Neural cell (in vitro differentiated cells): Measurements from ENCODE around the gene MLH1. TPM values are rescaled to one million over a fixed set of nuclear protein-coding genes. Genes with fewer than 3 reads are reported as not detected.

Source experiments
- H2AFZ ChIP-seq: fragments of 200-600, 300-800 bp; sonication (generic), shearing (Covaris generic); 2 replicates; pipeline ENCODE4 v1.6.0; 2014; ENCODE audit warnings: low read depth, mild to moderate bottlenecking, antibody characterized with exemption, low read length, moderate library complexity
- H3F3A ChIP-seq: fragments of 200-600 bp; shearing (Covaris generic); 2 replicates; pipeline ENCODE4 v1.6.1; 2016; ENCODE audit warnings: mild to moderate bottlenecking, moderate library complexity, mixed read lengths, antibody characterized with exemption, low read length; ENCODE audit not compliant: insufficient read depth, poor library complexity, severe bottlenecking
- H3K27ac ChIP-seq: fragments of 200-600, 300-800 bp; sonication (generic), shearing (Covaris generic); 2 replicates; pipeline ENCODE4 v1.5.1; 2014; ENCODE audit warnings: mild to moderate bottlenecking, low read length, moderate library complexity
- H3K27me3 ChIP-seq: fragments of 300-800, 200-600 bp; sonication (generic), shearing (Covaris generic); 2 replicates; pipeline ENCODE4 v1.6.0; 2014; ENCODE audit warnings: mild to moderate bottlenecking, low read depth, low read length, moderate library complexity; ENCODE audit not compliant: insufficient read depth
- H3K36me3 ChIP-seq: fragments of 300-800, 200-600 bp; sonication (generic), shearing (Covaris generic); 2 replicates; pipeline ENCODE4 v1.5.1; 2014; ENCODE audit warnings: mild to moderate bottlenecking, antibody characterized with exemption, low read length, moderate library complexity; ENCODE audit not compliant: insufficient read depth
- H3K4me2 ChIP-seq: fragments of 300-800, 200-600 bp; sonication (generic), shearing (Covaris generic); 2 replicates; pipeline ENCODE4 v1.6.0; 2014; ENCODE audit warnings: mild to moderate bottlenecking, low read length
- H3K4me3 ChIP-seq: fragments of 300-800, 200-600 bp; sonication (generic), shearing (Covaris generic); 2 replicates; pipeline ENCODE4 v1.5.1; 2014; ENCODE audit warnings: mild to moderate bottlenecking, low read length, moderate library complexity
- H3K79me2 ChIP-seq: fragments of 200-600 bp; shearing (Covaris generic); replicated peaks from 2 replicates; pipeline ENCODE4 v1.6.0; 2014; ENCODE audit warnings: mild to moderate bottlenecking, low read length, moderate library complexity; ENCODE audit not compliant: insufficient read depth
- H3K9ac ChIP-seq: fragments of 300-800, 200-600 bp; sonication (generic), shearing (Covaris generic); 2 replicates; pipeline ENCODE4 v1.6.1; 2016; ENCODE audit warnings: mild to moderate bottlenecking, low read length, mixed read lengths
- H3K9me2 ChIP-seq: fragments of 200-600 bp; shearing (Covaris generic); 2 replicates; pipeline ENCODE4 v1.6.1; 2016; ENCODE audit warnings: mild to moderate bottlenecking, low read length, mixed read lengths; ENCODE audit not compliant: insufficient read depth
- H3K9me3 ChIP-seq: fragments of 200-600, 300-800 bp; sonication (generic), shearing (Covaris generic); 2 replicates; pipeline ENCODE4 v1.6.1; 2016; ENCODE audit warnings: mild to moderate bottlenecking, mixed run types, low read length, moderate library complexity, mixed read lengths
- H4K20me1 ChIP-seq: fragments of 200-600 bp; shearing (Covaris generic); 2 replicates; pipeline ENCODE4 v1.6.1; 2016; ENCODE audit warnings: mild to moderate bottlenecking, mixed run types; ENCODE audit not compliant: insufficient read depth
- EP300 ChIP-seq: fragments of 450-650 bp; conservative IDR thresholded peaks from 2 replicates; pipeline ENCODE4 v1.6.1; 2014; ENCODE audit warnings: antibody characterized with exemption, mild to moderate bottlenecking, moderate library complexity; ENCODE audit not compliant: poor library complexity, severe bottlenecking
- EZH2 ChIP-seq: fragments of 200-600, 300-800 bp; shearing (Covaris generic), sonication (generic); IDR thresholded peaks from 2 replicates; pipeline ENCODE4 v1.6.1; 2014; ENCODE audit warnings: antibody characterized with exemption, low read length, borderline replicate concordance, mild to moderate bottlenecking; ENCODE audit not compliant: insufficient read depth, poor library complexity, severe bottlenecking
- MXI1 ChIP-seq: fragments of 450-650 bp; conservative IDR thresholded peaks from 2 replicates; pipeline ENCODE4 v1.6.1; 2014; ENCODE audit warnings: antibody characterized with exemption, mild to moderate bottlenecking; ENCODE audit not compliant: poor library complexity, severe bottlenecking
- POLR2AphosphoS5 ChIP-seq: IDR thresholded peaks from 2 replicates; pipeline ENCODE4 v1.6.1; 2012
- RAD21 ChIP-seq: fragments of 450-650 bp; conservative IDR thresholded peaks from 2 replicates; pipeline ENCODE4 v1.6.1; 2014; ENCODE audit warnings: antibody characterized with exemption, mild to moderate bottlenecking, moderate library complexity
- REST ChIP-seq: IDR thresholded peaks from 2 replicates; pipeline ENCODE4 v1.6.1; 2012; ENCODE audit warnings: borderline replicate concordance
- SMC3 ChIP-seq: fragments of 450-650 bp; conservative IDR thresholded peaks from 2 replicates; pipeline ENCODE4 v1.6.1; 2014; ENCODE audit warnings: antibody characterized with exemption, mild to moderate bottlenecking, moderate library complexity; ENCODE audit not compliant: poor library complexity
- TAF1 ChIP-seq: IDR thresholded peaks from 2 replicates; pipeline ENCODE4 v1.6.1; 2012; ENCODE audit warnings: low read depth
- polyA plus RNA-seq: library from polyadenylated mRNA; depleted of rRNA; stranded (reverse); fragments of >200 nt; gene quantifications from 2 replicates; pipeline ENCODE4 v1.2.3, GENCODE V29; 2014
- TF ChIP-seq, protein P1 (sequence below): fragments of 450-650 bp; IDR thresholded peaks from 2 replicates; pipeline ENCODE4 v1.5.1; 2014; ENCODE audit warnings: antibody characterized with exemption, mild to moderate bottlenecking, moderate library complexity; ENCODE audit not compliant: poor library complexity, severe bottlenecking

Gene MLH1
- polyA plus RNA-seq, 1 donor from 2014 or later: 73.7 TPM

GRCh38 chr3:37017683-37018082 lies 24.4 kb downstream of the MLH1 start:
- no peaks in the 10 kb centered on the region for H3K9me3 ChIP-seq
- H2AFZ ChIP-seq: no peak overlapping the region
- H3K27me3 ChIP-seq: no peaks in the 10 kb centered on the region
- no peak overlapping the region for H3K9ac ChIP-seq
- H3F3A ChIP-seq: no peaks in the 10 kb centered on the region
- no peak overlapping the region for H3K4me3 ChIP-seq
- H3K79me2 ChIP-seq: no peaks in the 10 kb centered on the region
- H3K4me2 ChIP-seq: no peak overlapping the region
- TF ChIP-seq RAD21: no peak
- no peak for TF ChIP-seq TAF1
- TF ChIP-seq REST: no peak
- TF ChIP-seq EP300: no peak
- no peak for TF ChIP-seq POLR2AphosphoS5
- TF ChIP-seq, protein P1, sequence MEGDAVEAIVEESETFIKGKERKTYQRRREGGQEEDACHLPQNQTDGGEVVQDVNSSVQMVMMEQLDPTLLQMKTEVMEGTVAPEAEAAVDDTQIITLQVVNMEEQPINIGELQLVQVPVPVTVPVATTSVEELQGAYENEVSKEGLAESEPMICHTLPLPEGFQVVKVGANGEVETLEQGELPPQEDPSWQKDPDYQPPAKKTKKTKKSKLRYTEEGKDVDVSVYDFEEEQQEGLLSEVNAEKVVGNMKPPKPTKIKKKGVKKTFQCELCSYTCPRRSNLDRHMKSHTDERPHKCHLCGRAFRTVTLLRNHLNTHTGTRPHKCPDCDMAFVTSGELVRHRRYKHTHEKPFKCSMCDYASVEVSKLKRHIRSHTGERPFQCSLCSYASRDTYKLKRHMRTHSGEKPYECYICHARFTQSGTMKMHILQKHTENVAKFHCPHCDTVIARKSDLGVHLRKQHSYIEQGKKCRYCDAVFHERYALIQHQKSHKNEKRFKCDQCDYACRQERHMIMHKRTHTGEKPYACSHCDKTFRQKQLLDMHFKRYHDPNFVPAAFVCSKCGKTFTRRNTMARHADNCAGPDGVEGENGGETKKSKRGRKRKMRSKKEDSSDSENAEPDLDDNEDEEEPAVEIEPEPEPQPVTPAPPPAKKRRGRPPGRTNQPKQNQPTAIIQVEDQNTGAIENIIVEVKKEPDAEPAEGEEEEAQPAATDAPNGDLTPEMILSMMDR: no peak
- no peak for TF ChIP-seq EZH2
- TF ChIP-seq MXI1: no peak
- TF ChIP-seq SMC3: no peak
- no peaks in the 10 kb centered on the region for H4K20me1 ChIP-seq
- no peak overlapping the region for H3K27ac ChIP-seq
- peaks cover 15% of the 10 kb centered on the region for H3K36me3 ChIP-seq
- no peaks in the 10 kb centered on the region for H3K9me2 ChIP-seq

GRCh38 chr3:37024092-37024491 lies 30.8 kb downstream of the MLH1 start:
- Histone ChIP-seq H3K9ac (no peak overlapping the region), H3F3A (no peaks in the 10 kb centered on the region), H3K4me3 (no peak overlapping the region), H3K27me3 (no peaks in the 10 kb centered on the region), H3K9me2 (no peaks in the 10 kb centered on the region), H4K20me1 (no peaks in the 10 kb centered on the region), H2AFZ (no peak overlapping the region), H3K27ac (no peak overlapping the region), H3K79me2 (no peaks in the 10 kb centered on the region), H3K36me3 (peaks cover 30% of the 10 kb centered on the region), H3K9me3 (no peaks in the 10 kb centered on the region), H3K4me2 (no peak overlapping the region)
- TF ChIP-seq RAD21 (no peak), SMC3 (no peak), POLR2AphosphoS5 (no peak), EZH2 (no peak), EP300 (no peak), REST (no peak), MXI1 (no peak), TAF1 (no peak)
- TF ChIP-seq, protein P1: no peak
